HEK293 (cell line): ENCODE results near the gene CEP85L.

Source experiments
- CTCF ChIA-PET: fragments of 350-600 bp; formaldehyde crosslinking; extraction: SDS; loops from one replicate; lab custom pipeline; 2021; ENCODE audit warnings: antibody characterized with exemption; lab: Yijun Ruan, JAX
- POLR2A ChIA-PET: fragments of 300-600 bp; formaldehyde crosslinking; extraction: SDS; loops from one replicate; lab custom pipeline; 2020; ENCODE audit warnings: antibody characterized with exemption, inconsistent platforms; lab: Yijun Ruan, JAX
- H3K27ac ChIP-seq: fragments of 200-500 bp; sonication (Bioruptor generic); 2 replicates; pipeline ENCODE4 v1.5.1; 2014; ENCODE audit warnings: low read depth, low read length, control low read depth, inconsistent platforms; ENCODE audit errors: extremely low read depth
- H3K36me3 ChIP-seq, 2 experiments: fragments of 200-500 bp in 1 of 2; sonication (Bioruptor generic) in 1 of 2; 1 replicate in 1 of 2; 2 replicates in 1 of 2; pipeline ENCODE4 v1.5.1; 2014 to 2017; ENCODE audit warnings: inconsistent platforms in 2 of 2, low read length in 2 of 2; ENCODE audit not compliant: control insufficient read depth in 2 of 2, insufficient read depth in 1 of 2
- H3K4me1 ChIP-seq: fragments of 200-500 bp; sonication (Bioruptor generic); 2 replicates; pipeline ENCODE4 v1.5.1; 2014; ENCODE audit warnings: mild to moderate bottlenecking, low read length, inconsistent platforms; ENCODE audit not compliant: control insufficient read depth, insufficient read depth
- H3K4me3 ChIP-seq: 2 replicates; pipeline ENCODE4 v1.5.1; 2011; ENCODE audit warnings: low read depth, mild to moderate bottlenecking, control low read depth, low read length, moderate library complexity
- H3K9me3 ChIP-seq: fragments of 200-500 bp; sonication (Bioruptor generic); 2 replicates; pipeline ENCODE4 v1.5.1; 2014; ENCODE audit warnings: low read depth, low read length, inconsistent platforms; ENCODE audit not compliant: control insufficient read depth, insufficient read depth
- IKZF3 ChIP-seq: fragments of 450-650 bp; IDR thresholded peaks from 2 replicates; pipeline ENCODE4 v1.5.0; 2018; ENCODE audit warnings: missing biosample characterization, mild to moderate bottlenecking, missing genetic modification characterization, moderate library complexity
- KLF8 ChIP-seq: fragments of 450-650 bp; formaldehyde crosslinking; IDR thresholded peaks from 2 replicates; pipeline ENCODE4 v1.5.1; 2016; ENCODE audit warnings: missing biosample characterization, missing genetic modification characterization
- PRDM6 ChIP-seq: fragments of 450-650 bp; formaldehyde crosslinking; IDR thresholded peaks from 2 replicates; pipeline ENCODE4 v1.5.1; 2017; ENCODE audit warnings: missing biosample characterization, missing genetic modification characterization
- SCRT2 ChIP-seq: fragments of 450-650 bp; formaldehyde crosslinking; IDR thresholded peaks from 2 replicates; pipeline ENCODE4 v1.5.1; 2016; ENCODE audit warnings: missing biosample characterization, missing genetic modification characterization
- ZNF132 ChIP-seq: fragments of 450-650 bp; formaldehyde crosslinking; IDR thresholded peaks from 2 replicates; pipeline ENCODE4 v1.5.1; 2017; ENCODE audit warnings: missing biosample characterization, missing genetic modification characterization, borderline replicate concordance
- ZNF138 ChIP-seq: fragments of 450-650 bp; formaldehyde crosslinking; IDR thresholded peaks from 2 replicates; pipeline ENCODE4 v1.5.1; 2016; ENCODE audit warnings: missing biosample characterization, missing genetic modification characterization, borderline replicate concordance
- ZNF169 ChIP-seq: fragments of 450-650 bp; formaldehyde crosslinking; IDR thresholded peaks from 2 replicates; pipeline ENCODE4 v1.5.1; 2016; ENCODE audit warnings: missing biosample characterization, missing genetic modification characterization
- ZNF214 ChIP-seq: fragments of 450-650 bp; formaldehyde crosslinking; IDR thresholded peaks from 2 replicates; pipeline ENCODE4 v1.5.1; 2017; ENCODE audit warnings: missing biosample characterization, mild to moderate bottlenecking, missing genetic modification characterization, borderline replicate concordance
- ZNF514 ChIP-seq: fragments of 450-650 bp; formaldehyde crosslinking; IDR thresholded peaks from 2 replicates; pipeline ENCODE4 v1.5.1; 2016; ENCODE audit warnings: missing biosample characterization, missing genetic modification characterization
- ZNF571 ChIP-seq: fragments of 450-650 bp; formaldehyde crosslinking; IDR thresholded peaks from 2 replicates; pipeline ENCODE4 v1.5.0; 2017; ENCODE audit warnings: missing biosample characterization, missing genetic modification characterization
- ZNF645 ChIP-seq: fragments of 450-650 bp; formaldehyde crosslinking; IDR thresholded peaks from 2 replicates; pipeline ENCODE4; 2016; ENCODE audit warnings: missing biosample characterization, missing genetic modification characterization
- ZNF658 ChIP-seq: fragments of 450-650 bp; formaldehyde crosslinking; IDR thresholded peaks from 2 replicates; pipeline ENCODE4; 2016; ENCODE audit warnings: missing biosample characterization, missing genetic modification characterization
- ZNF664 ChIP-seq: fragments of 450-650 bp; formaldehyde crosslinking; IDR thresholded peaks from 2 replicates; pipeline ENCODE4 v1.5.1; 2016; ENCODE audit warnings: missing biosample characterization, missing genetic modification characterization
- ZNF707 ChIP-seq: fragments of 450-650 bp; formaldehyde crosslinking; IDR thresholded peaks from 2 replicates; pipeline ENCODE4 v1.5.1; 2016; ENCODE audit warnings: missing biosample characterization, missing genetic modification characterization
- TF ChIP-seq, protein P1 (sequence below): fragments of 450-650 bp; formaldehyde crosslinking; IDR thresholded peaks from 2 replicates; pipeline ENCODE4 v1.5.1; 2016; ENCODE audit warnings: missing biosample characterization, missing genetic modification characterization
- TF ChIP-seq, protein P2 (sequence below): fragments of 450-650 bp; formaldehyde crosslinking; IDR thresholded peaks from 2 replicates; pipeline ENCODE4 v1.5.1; 2016; ENCODE audit warnings: missing biosample characterization, missing genetic modification characterization

Gene CEP85L

GRCh38 chr6:118584911-118585310 lies 66.5 kb downstream of the CEP85L start:
- TF ChIP-seq IKZF3 (tag by site-specific recombination) (no peak), ZNF514 (no peak), ZNF707 (tag by site-specific recombination) (no peak), ZNF132 (tag by site-specific recombination) (no peak), ZNF658 (tag by site-specific recombination) (no peak), PRDM6 (no peak), ZNF645 (tag by site-specific recombination) (no peak), KLF8 (tag by site-specific recombination) (no peak), SCRT2 (tag by site-specific recombination) (no peak), ZNF571 (tag by site-specific recombination) (no peak), ZNF169 (tag by site-specific recombination) (no peak), ZNF214 (tag by site-specific recombination) (no peak), ZNF664 (tag by site-specific recombination) (no peak)
- TF ChIP-seq, protein P1, sequence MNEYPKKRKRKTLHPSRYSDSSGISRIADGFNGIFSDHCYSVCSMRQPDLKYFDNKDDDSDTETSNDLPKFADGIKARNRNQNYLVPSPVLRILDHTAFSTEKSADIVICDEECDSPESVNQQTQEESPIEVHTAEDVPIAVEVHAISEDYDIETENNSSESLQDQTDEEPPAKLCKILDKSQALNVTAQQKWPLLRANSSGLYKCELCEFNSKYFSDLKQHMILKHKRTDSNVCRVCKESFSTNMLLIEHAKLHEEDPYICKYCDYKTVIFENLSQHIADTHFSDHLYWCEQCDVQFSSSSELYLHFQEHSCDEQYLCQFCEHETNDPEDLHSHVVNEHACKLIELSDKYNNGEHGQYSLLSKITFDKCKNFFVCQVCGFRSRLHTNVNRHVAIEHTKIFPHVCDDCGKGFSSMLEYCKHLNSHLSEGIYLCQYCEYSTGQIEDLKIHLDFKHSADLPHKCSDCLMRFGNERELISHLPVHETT (tag by site-specific recombination): no peak
- TF ChIP-seq, protein P2, sequence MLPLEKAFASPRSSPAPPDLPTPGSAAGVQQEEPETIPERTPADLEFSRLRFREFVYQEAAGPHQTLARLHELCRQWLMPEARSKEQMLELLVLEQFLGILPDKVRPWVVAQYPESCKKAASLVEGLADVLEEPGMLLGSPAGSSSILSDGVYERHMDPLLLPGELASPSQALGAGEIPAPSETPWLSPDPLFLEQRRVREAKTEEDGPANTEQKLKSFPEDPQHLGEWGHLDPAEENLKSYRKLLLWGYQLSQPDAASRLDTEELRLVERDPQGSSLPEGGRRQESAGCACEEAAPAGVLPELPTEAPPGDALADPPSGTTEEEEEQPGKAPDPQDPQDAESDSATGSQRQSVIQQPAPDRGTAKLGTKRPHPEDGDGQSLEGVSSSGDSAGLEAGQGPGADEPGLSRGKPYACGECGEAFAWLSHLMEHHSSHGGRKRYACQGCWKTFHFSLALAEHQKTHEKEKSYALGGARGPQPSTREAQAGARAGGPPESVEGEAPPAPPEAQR (tag by site-specific recombination): no peak
- Histone ChIP-seq H3K36me3 (no peaks in the 10 kb centered on the region), H3K9me3 (no peaks in the 10 kb centered on the region), H3K27ac (no peak overlapping the region), H3K4me1 (no peaks in the 10 kb centered on the region), H3K4me3 (no peak overlapping the region)
- CTCF ChIA-PET: interaction anchor here (0.6 to 2.2 kb wide), 5 partner anchors 15 to 300 kb away, joined by 3 to 10 read pairs (median 5); no protein-coding TSS in a partner anchor
- POLR2A ChIA-PET: no interaction called here

- no peak overlapping the region for H3K27ac ChIP-seq
- H3K9me3 ChIP-seq: no peaks in the 10 kb centered on the region
- TF ChIP-seq ZNF138 (tag by site-specific recombination): no peak
- TF ChIP-seq, all 188 proteins: peak for 0
- H3K4me1 ChIP-seq: no peaks in the 10 kb centered on the region
- H3K4me3 ChIP-seq: no peak overlapping the region
- CTCF ChIA-PET: interaction anchor here (0.6 to 3.0 kb wide), 11 partner anchors 11 to 743 kb away, joined by 3 to 31 read pairs (median 5); no protein-coding TSS in a partner anchor
- peaks cover 0 to 6% of the 10 kb centered on the region in 2 experiments; a peak in 1 of 3 replicates for H3K36me3 ChIP-seq
- POLR2A ChIA-PET: no interaction called here
These were observed 69.9 kb downstream of the CEP85L start for GRCh38 chr6:118581489-118581959.
